Vagina (tissue), 2 donors: ENCODE measurements around the gene SPACA7.

ENCODE experiments used
- POLR2A ChIP-seq, 2 donors: fragments of 450-650 bp; IDR thresholded peaks; one replicate each; pipeline ENCODE4 v1.6.1; 2017; ENCODE audit warnings: antibody characterized with exemption in 2 of 2, mild to moderate bottlenecking in 2 of 2, moderate library complexity in 2 of 2
- POLR2AphosphoS5 ChIP-seq, 2 donors: sonication (generic); formaldehyde crosslinking; IDR thresholded peaks; one replicate each; pipeline ENCODE4 v1.9.0; 2017; ENCODE audit warnings: antibody characterized with exemption in 2 of 2, mild to moderate bottlenecking in 2 of 2, low read depth in 1 of 2; ENCODE audit not compliant: insufficient read depth in 1 of 2
- TF ChIP-seq, protein P1 (sequence below), 3 experiments: fragments of 450-650 bp in 2 of 3; fragments of 200-600 bp in 1 of 3; sonication (generic) in 1 of 3; IDR thresholded peaks; one replicate each; pipeline ENCODE4 v1.5.1; 2017 to 2019; ENCODE audit warnings: antibody characterized with exemption in 3 of 3, mild to moderate bottlenecking in 2 of 3, moderate library complexity in 2 of 3

DNA sequence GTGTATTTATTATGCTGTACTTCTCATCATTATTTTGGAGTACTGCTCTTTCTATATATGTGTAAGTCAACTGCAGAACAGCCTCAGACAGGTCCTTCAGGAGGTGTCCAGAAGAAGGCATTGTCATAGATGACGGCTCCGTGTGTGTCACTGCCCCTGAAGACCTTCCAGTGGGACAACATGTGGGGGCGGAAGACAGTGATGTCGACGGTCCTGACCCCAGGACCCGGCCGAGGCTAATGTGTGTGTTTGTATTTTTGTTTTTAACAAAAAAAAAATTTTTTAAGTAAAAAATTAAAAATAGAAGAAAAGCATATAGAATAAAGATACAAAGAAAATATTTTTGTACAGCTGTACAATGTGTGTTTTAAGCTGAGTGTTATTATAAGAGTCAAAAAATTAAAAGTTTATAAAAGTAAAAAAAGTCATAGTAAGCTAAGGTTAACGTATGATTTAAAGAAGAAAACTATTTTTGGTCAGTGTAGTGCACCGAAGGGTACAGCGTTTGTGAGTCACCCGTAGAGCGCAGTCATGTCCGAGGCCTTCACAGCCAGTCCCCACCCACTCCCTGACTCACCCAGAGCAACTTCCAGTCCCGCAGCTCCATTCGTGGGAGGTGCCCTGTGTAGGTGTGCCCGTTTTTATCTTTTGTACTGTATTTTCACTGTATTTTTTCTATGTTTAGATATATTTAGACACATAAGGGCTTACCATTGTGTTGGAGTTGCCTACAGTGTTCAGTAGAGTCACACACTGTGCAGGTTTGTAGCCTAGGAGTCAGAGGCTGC, 42.2 kb upstream of the SPACA7 start:
- TF ChIP-seq POLR2AphosphoS5 (IDR thresholded peaks at IDR 0.05; ENCODE audit: insufficient read depth in 1 of 2, low read depth in 1 of 2) (no peak), POLR2A (IDR thresholded peaks at IDR 0.05) (no peak)
- TF ChIP-seq, protein P1, sequence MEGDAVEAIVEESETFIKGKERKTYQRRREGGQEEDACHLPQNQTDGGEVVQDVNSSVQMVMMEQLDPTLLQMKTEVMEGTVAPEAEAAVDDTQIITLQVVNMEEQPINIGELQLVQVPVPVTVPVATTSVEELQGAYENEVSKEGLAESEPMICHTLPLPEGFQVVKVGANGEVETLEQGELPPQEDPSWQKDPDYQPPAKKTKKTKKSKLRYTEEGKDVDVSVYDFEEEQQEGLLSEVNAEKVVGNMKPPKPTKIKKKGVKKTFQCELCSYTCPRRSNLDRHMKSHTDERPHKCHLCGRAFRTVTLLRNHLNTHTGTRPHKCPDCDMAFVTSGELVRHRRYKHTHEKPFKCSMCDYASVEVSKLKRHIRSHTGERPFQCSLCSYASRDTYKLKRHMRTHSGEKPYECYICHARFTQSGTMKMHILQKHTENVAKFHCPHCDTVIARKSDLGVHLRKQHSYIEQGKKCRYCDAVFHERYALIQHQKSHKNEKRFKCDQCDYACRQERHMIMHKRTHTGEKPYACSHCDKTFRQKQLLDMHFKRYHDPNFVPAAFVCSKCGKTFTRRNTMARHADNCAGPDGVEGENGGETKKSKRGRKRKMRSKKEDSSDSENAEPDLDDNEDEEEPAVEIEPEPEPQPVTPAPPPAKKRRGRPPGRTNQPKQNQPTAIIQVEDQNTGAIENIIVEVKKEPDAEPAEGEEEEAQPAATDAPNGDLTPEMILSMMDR (IDR thresholded peaks at IDR 0.05), result no peak
